ENCODE results near the gene ETDB. TPM values are rescaled to one million over a fixed set of nuclear protein-coding genes. Genes with fewer than 3 reads are reported as not detected.
"Not testable (repeated sequence)": the region's sequence is repeated elsewhere in the genome, so short reads cannot be mapped to it uniquely, and the experiment has no call there.

The ETDB gene
- not detected for total RNA-seq

- DNase-seq (ENCODE audit: low spot score); H3K4me3 ChIP-seq; H3K36me3 ChIP-seq; H3K27ac ChIP-seq; H3K4me1 ChIP-seq (replicated peaks); H3K9me3 ChIP-seq; H3K27me3 ChIP-seq (replicated peaks; ENCODE audit: insufficient read depth); intact Hi-C loops (cut with DNase I): not testable (repeated sequence)
- no CpG with 5 or more reads among the region's 1 CpG for WGBS
Observed at GRCh38 chrX:135120056-135120576, at the start of gene ETDB. Gene ETDB, minus strand, starts transcription at chrX:135120526. Its CDS starts 1,265 bp downstream, at chrX:135119261.

DNA sequence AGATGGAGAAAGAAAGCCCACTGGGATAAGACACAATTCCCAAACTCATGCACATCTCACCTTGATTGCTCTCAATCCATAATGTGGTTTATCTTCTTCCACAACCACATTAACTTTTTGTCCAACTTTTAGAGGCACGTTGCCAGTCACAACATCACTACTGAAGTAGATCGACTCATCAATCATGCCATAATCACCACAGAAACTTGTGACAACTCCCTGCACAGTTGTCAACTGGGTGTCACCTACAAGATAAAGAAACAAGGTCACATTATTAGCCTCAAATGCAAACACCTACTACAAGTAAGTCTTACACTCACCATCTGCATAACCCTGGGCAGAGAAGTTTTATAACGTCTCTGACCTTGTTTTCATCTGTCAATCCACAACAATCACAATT, 49.2 kb upstream of the ETDB start:
- H3K4me3 ChIP-seq; DNase-seq (ENCODE audit: low spot score); H3K36me3 ChIP-seq; H3K27ac ChIP-seq; H3K9me3 ChIP-seq; H3K27me3 ChIP-seq (replicated peaks; ENCODE audit: insufficient read depth); H3K4me1 ChIP-seq (replicated peaks); intact Hi-C loops (cut with DNase I): not testable (repeated sequence)
- 77% methylated on average over 3 of the region's 3 CpGs for WGBS

GRCh38 chrX:135168486-135168885, 48.2 kb upstream of the ETDB start:
- intact Hi-C loops (cut with DNase I), result no loop called here
- DNase-seq (ENCODE audit: low spot score), result no peak
- H3K27me3 ChIP-seq (replicated peaks; ENCODE audit: insufficient read depth), result no peaks in the 10 kb centered on the region
- H3K4me1 ChIP-seq (replicated peaks), result no peaks in the 10 kb centered on the region
- H3K27ac ChIP-seq, result no peak overlapping the region
- H3K36me3 ChIP-seq, result no peaks in the 10 kb centered on the region
- no peak for TF ChIP-seq POLR2AphosphoS5 (IDR thresholded peaks at IDR 0.05)
- no peak for TF ChIP-seq CTCF (IDR thresholded peaks at IDR 0.05)
- no peak for TF ChIP-seq POLR2A (IDR thresholded peaks at IDR 0.05)
- no peak overlapping the region for H3K4me3 ChIP-seq
- 27% methylated on average over 3 of the region's 3 CpGs for whole genome bisulfite sequencing
- no peaks in the 10 kb centered on the region for H3K9me3 ChIP-seq

GRCh38 chrX:135154688-135155087, 34.4 kb upstream of the ETDB start:
- H3K36me3 ChIP-seq; DNase-seq (ENCODE audit: low spot score); H3K9me3 ChIP-seq; intact Hi-C loops (cut with DNase I); H3K4me1 ChIP-seq (replicated peaks); H3K27ac ChIP-seq; H3K4me3 ChIP-seq; H3K27me3 ChIP-seq (replicated peaks; ENCODE audit: insufficient read depth): not testable (repeated sequence)
- WGBS, result no CpG with 5 or more reads among the region's 3 CpGs

GRCh38 chrX:135126145-135126544, 5.8 kb upstream of the ETDB start:
- H3K9me3 ChIP-seq; H3K27ac ChIP-seq; H3K27me3 ChIP-seq (replicated peaks; ENCODE audit: insufficient read depth); intact Hi-C loops (cut with DNase I); H3K4me3 ChIP-seq; H3K4me1 ChIP-seq (replicated peaks); DNase-seq (ENCODE audit: low spot score); H3K36me3 ChIP-seq: not testable (repeated sequence)
- WGBS, result no CpG with 5 or more reads among the region's 6 CpGs

DNA sequence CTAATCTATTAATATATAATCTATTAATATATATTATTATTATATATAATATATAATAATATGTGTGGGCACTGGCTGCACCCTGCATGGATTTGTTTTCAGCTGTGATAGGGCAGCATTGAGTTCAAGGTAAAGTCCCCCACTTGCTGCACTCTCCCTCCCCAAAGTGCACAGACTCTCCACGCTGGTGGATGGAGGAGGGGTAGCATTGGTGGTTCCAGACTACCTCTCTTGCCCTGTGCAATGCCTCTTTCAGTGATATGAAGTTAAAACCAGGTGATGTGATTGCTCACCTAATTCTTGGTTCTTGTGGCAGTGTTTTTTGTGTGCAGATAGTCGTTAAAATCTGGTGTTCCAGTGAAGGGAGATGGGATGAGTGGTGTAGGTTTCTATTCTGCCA, 4.3 kb downstream of the ETDB start:
- intact Hi-C loops (cut with DNase I); H3K9me3 ChIP-seq; DNase-seq (ENCODE audit: low spot score); H3K36me3 ChIP-seq; H3K27ac ChIP-seq; H3K4me1 ChIP-seq (replicated peaks); H3K27me3 ChIP-seq (replicated peaks; ENCODE audit: insufficient read depth); H3K4me3 ChIP-seq: not testable (repeated sequence)
- 89% methylated on average over 1 of the region's 2 CpGs for WGBS

DNA sequence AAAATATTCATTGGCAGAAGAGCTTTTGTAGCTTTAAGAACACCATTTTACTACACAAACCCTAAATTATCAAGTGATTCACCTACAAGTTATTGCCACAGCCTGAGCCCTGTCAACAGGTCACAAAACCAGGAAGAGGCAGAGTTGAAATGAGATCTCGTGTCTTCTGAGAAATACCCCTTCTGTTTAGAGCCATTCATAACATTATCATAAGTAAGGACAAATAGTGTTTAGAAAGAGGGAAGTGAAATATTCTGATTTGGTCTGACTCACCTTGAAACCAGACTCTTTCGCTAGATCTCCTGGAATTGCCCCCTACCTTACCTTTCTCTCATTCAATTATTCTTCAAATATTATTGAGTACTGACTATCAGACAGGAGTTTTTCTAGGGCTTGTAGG, 5.9 kb downstream of the ETDB start:
- H3K27me3 ChIP-seq (replicated peaks; ENCODE audit: insufficient read depth), result no peaks in the 10 kb centered on the region
- intact Hi-C loops (cut with DNase I), result no loop called here
- TF ChIP-seq CTCF (IDR thresholded peaks at IDR 0.05) (no peak), POLR2AphosphoS5 (IDR thresholded peaks at IDR 0.05) (no peak), POLR2A (IDR thresholded peaks at IDR 0.05) (no peak)
- H3K36me3 ChIP-seq, result no peaks in the 10 kb centered on the region
- DNase-seq (ENCODE audit: low spot score), result no peak
- no peak overlapping the region for H3K27ac ChIP-seq
- no peak overlapping the region for H3K4me3 ChIP-seq
- 52% methylated on average over 2 of the region's 2 CpGs for WGBS
- H3K4me1 ChIP-seq (replicated peaks), result no peaks in the 10 kb centered on the region
- no peaks in the 10 kb centered on the region for H3K9me3 ChIP-seq

All from prostate gland (tissue), 2 donors.